ENCODE measurements around the gene PCDHA10.
"Not testable (repeated sequence)": the region's sequence is repeated elsewhere in the genome, so short reads cannot be mapped to it uniquely, and the experiment has no call there.

DNA sequence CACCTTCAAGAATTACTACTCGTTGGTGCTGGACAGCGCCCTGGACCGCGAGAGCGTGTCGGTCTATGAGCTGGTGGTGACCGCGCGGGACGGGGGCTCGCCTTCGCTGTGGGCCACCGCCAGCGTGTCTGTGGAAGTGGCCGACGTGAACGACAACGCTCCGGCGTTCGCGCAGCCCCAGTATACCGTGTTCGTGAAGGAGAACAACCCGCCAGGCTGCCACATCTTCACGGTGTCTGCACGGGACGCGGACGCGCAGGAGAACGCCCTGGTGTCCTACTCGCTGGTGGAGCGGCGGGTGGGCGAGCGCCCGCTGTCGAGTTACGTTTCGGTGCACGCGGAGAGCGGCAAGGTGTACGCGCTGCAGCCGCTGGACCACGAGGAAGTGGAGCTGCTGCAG, 32.7 kb upstream of the PCDHA10 start:
- TF ChIP-seq, protein P1, sequence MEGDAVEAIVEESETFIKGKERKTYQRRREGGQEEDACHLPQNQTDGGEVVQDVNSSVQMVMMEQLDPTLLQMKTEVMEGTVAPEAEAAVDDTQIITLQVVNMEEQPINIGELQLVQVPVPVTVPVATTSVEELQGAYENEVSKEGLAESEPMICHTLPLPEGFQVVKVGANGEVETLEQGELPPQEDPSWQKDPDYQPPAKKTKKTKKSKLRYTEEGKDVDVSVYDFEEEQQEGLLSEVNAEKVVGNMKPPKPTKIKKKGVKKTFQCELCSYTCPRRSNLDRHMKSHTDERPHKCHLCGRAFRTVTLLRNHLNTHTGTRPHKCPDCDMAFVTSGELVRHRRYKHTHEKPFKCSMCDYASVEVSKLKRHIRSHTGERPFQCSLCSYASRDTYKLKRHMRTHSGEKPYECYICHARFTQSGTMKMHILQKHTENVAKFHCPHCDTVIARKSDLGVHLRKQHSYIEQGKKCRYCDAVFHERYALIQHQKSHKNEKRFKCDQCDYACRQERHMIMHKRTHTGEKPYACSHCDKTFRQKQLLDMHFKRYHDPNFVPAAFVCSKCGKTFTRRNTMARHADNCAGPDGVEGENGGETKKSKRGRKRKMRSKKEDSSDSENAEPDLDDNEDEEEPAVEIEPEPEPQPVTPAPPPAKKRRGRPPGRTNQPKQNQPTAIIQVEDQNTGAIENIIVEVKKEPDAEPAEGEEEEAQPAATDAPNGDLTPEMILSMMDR (IDR thresholded peaks at IDR 0.05; ENCODE audit: poor library complexity, severe bottlenecking), result not testable (repeated sequence)
- not testable (repeated sequence) for TF ChIP-seq POLR2AphosphoS5 (IDR thresholded peaks at IDR 0.05); EZH2 (IDR thresholded peaks at IDR 0.05; ENCODE audit: borderline replicate concordance, insufficient read depth, low read length, poor library complexity, severe bottlenecking); REST (IDR thresholded peaks at IDR 0.05; ENCODE audit: borderline replicate concordance); TAF1 (IDR thresholded peaks at IDR 0.05; ENCODE audit: low read depth); SMC3 (conservative IDR thresholded peaks at IDR 0.05; ENCODE audit: poor library complexity)

Measured in neural cell (in vitro differentiated cells).